ENCODE results near the gene TRIM63.

GRCh38 chr1:26079178-26079563 lies 11.7 kb upstream of the TRIM63 start:
- TF ChIP-seq CTCF (IDR thresholded peaks at IDR 0.05): no peak
- TF ChIP-seq POLR2AphosphoS5 (IDR thresholded peaks at IDR 0.05; ENCODE audit: insufficient read depth in 1 of 2, low read depth in 1 of 2): no peak
